ENCODE results near the gene POLD3.

POLD3 gene

GRCh38 chr11:74620531-74620930 lies 28.1 kb downstream of the POLD3 start:
- TF ChIP-seq CTCF (IDR thresholded peaks at IDR 0.05; ENCODE audit: insufficient read depth, missing control alignments): no peak
- FAIRE-seq: no peak
- DNase-seq (ENCODE audit: insufficient read length, low spot score): no peak

GRCh38 chr11:74626130-74626529 lies 33.7 kb downstream of the POLD3 start:
- FAIRE-seq (peak; percentile 76), DNase-seq (ENCODE audit: insufficient read length, low spot score) (no peak)
- no peak for TF ChIP-seq CTCF (IDR thresholded peaks at IDR 0.05; ENCODE audit: insufficient read depth, missing control alignments)

GRCh38 chr11:74626604-74627003 lies 34.2 kb downstream of the POLD3 start:
- FAIRE-seq: no peak
- TF ChIP-seq CTCF (IDR thresholded peaks at IDR 0.05; ENCODE audit: insufficient read depth, missing control alignments): no peak

GRCh38 chr11:74627381-74627780 lies 35.0 kb downstream of the POLD3 start:
- DNase-seq (ENCODE audit: insufficient read length, low spot score) (no peak), FAIRE-seq (no peak)
- no peak for TF ChIP-seq CTCF (IDR thresholded peaks at IDR 0.05; ENCODE audit: insufficient read depth, missing control alignments)

More at GRCh38 chr11:74626604-74627003, 34.2 kb downstream of the POLD3 start:
- DNase-seq (ENCODE audit: insufficient read length, low spot score): no peak

- DNase-seq (ENCODE audit: insufficient read length, low spot score) (no peak), FAIRE-seq (no peak)
- no peak for TF ChIP-seq CTCF (IDR thresholded peaks at IDR 0.05; ENCODE audit: insufficient read depth, missing control alignments)
These were observed 37.7 kb downstream of the POLD3 start for GRCh38 chr11:74630043-74630442.

- FAIRE-seq (peak; percentile 55), DNase-seq (ENCODE audit: insufficient read length, low spot score) (no peak)
- no peak for TF ChIP-seq CTCF (IDR thresholded peaks at IDR 0.05; ENCODE audit: insufficient read depth, missing control alignments)
These were observed 41.3 kb downstream of the POLD3 start for GRCh38 chr11:74633406-74634393.

- FAIRE-seq (no peak), DNase-seq (ENCODE audit: insufficient read length, low spot score) (no peak)
These were observed 42.2 kb downstream of the POLD3 start for GRCh38 chr11:74634537-74634936.

More at GRCh38 chr11:74634537-74634936, 42.2 kb downstream of the POLD3 start:
- TF ChIP-seq CTCF (IDR thresholded peaks at IDR 0.05; ENCODE audit: insufficient read depth, missing control alignments): peak; percentile 39
